GM12878 (cell line): Measurements from ENCODE around the gene CEP63. TPM values are rescaled to one million over a fixed set of nuclear protein-coding genes. Genes with fewer than 3 reads are reported as not detected.
"Not testable (repeated sequence)": the region's sequence is repeated elsewhere in the genome, so short reads cannot be mapped to it uniquely, and the experiment has no call there.

Experiments used
- ATAC-seq: fragments of 200-7000 bp; cut with Tn5 transposase; 3 replicates; pipeline ENCODE4 v1.9.1; 2020; ENCODE audit warnings: mild to moderate bottlenecking, moderate library complexity
- BruUV-seq: library from RNA; stranded (reverse); fragments of 400-500 nt; replicated peaks from 2 replicates; lab custom pipeline; 2021; lab: Mats Ljungman, UMichigan
- CTCF ChIA-PET: fragments of 300-600 bp; sonication (Branson Sonifier 250); formaldehyde crosslinking; extraction: SDS; loops from one replicate; lab custom pipeline; 2021; ENCODE audit warnings: inconsistent platforms; lab: Yijun Ruan, JAX
- POLR2A ChIA-PET: fragments of 350-600 bp; formaldehyde crosslinking; extraction: SDS; loops from one replicate; lab custom pipeline; 2021; ENCODE audit warnings: inconsistent platforms; lab: Charles Lee
- RAD21 ChIA-PET: fragments of 300-600 bp; sonication (Branson Sonifier 250); formaldehyde crosslinking; loops from one replicate; lab custom pipeline; 2023; ENCODE audit warnings: antibody characterized with exemption; ENCODE audit not compliant: unreplicated experiment; lab: Charles Lee
- SMC1A ChIA-PET: fragments of 300-600 bp; sonication (Branson Sonifier 250); formaldehyde crosslinking; loops from one replicate; lab custom pipeline; 2023; ENCODE audit not compliant: unreplicated experiment, uncharacterized antibody; lab: Charles Lee
- DNase-seq: peaks from one replicate; pipeline ENCODE4 v3.0.0-alpha.2; 2011; ENCODE audit warnings: low read depth, low spot score
- FAIRE-seq: peaks from 3 replicates; lab custom pipeline; 2011; peaks lifted over from hg19 to GRCh38; lab: Jason Lieb, UNC
- H2AFZ ChIP-seq: 2 replicates; pipeline ENCODE4 v1.6.0; 2011; ENCODE audit warnings: low read depth, low read length, control low read depth; ENCODE audit not compliant: control insufficient read depth
- H3K27ac ChIP-seq: 2 replicates; pipeline ENCODE4 v1.5.1; 2011; ENCODE audit warnings: control low read depth; ENCODE audit not compliant: control insufficient read depth, insufficient read depth
- H3K27me3 ChIP-seq, 2 experiments: replicated peaks in 1 of 2; 2 replicates each; pipeline versions ENCODE4 v1.6.0 to v1.6.1; 2011; ENCODE audit warnings: low read length in 1 of 2; ENCODE audit not compliant: control insufficient read depth in 2 of 2, insufficient read depth in 2 of 2
- H3K36me3 ChIP-seq, 2 experiments: 2 replicates each; pipeline ENCODE4 v1.5.1; 2011; ENCODE audit warnings: low read length in 1 of 2; ENCODE audit not compliant: control insufficient read depth in 2 of 2, insufficient read depth in 2 of 2
- H3K4me1 ChIP-seq: 2 replicates; pipeline ENCODE4 v1.6.1; 2011; ENCODE audit warnings: mild to moderate bottlenecking, low read length, moderate library complexity, mixed read lengths; ENCODE audit not compliant: control insufficient read depth, insufficient read depth
- H3K4me2 ChIP-seq: 2 replicates; pipeline ENCODE4 v1.6.0; 2011; ENCODE audit warnings: control low read depth; ENCODE audit not compliant: control insufficient read depth, insufficient read depth
- H3K4me3 ChIP-seq: fragments of 200-600 bp; sonication (generic); 2 replicates; pipeline ENCODE4 v1.5.1; 2016
- H3K79me2 ChIP-seq: 2 replicates; pipeline ENCODE4 v1.6.0; 2011; ENCODE audit warnings: low read length; ENCODE audit not compliant: control insufficient read depth, insufficient read depth
- H3K9ac ChIP-seq: 2 replicates; pipeline ENCODE4 v1.8.0; 2011; ENCODE audit warnings: low read length, control low read depth, mixed read lengths; ENCODE audit not compliant: control insufficient read depth, insufficient read depth
- H3K9me3 ChIP-seq: replicated peaks from 3 replicates; pipeline ENCODE4 v1.5.1; 2011; ENCODE audit warnings: mild to moderate bottlenecking, low read length; ENCODE audit not compliant: control insufficient read depth, insufficient read depth
- H4K20me1 ChIP-seq: 2 replicates; pipeline ENCODE4 v1.6.0; 2011; ENCODE audit not compliant: control insufficient read depth, insufficient read depth
- EZH2 ChIP-seq: IDR thresholded peaks from 2 replicates; pipeline ENCODE4 v1.6.1; 2012; ENCODE audit warnings: low read depth, mild to moderate bottlenecking, control low read depth, inconsistent platforms, low read length, borderline replicate concordance; ENCODE audit not compliant: control insufficient read depth
- KLF5 ChIP-seq: fragments of 450-650 bp; IDR thresholded peaks from 2 replicates; pipeline ENCODE4 v1.6.1; 2014; ENCODE audit warnings: mild to moderate bottlenecking; ENCODE audit not compliant: partially characterized antibody
- MYB ChIP-seq: fragments of 150-350 bp; IDR thresholded peaks from 2 replicates; pipeline ENCODE4 v1.6.1; 2014; ENCODE audit warnings: mild to moderate bottlenecking, low read depth, low read length, borderline replicate concordance
- NFYB ChIP-seq: IDR thresholded peaks from 2 replicates; pipeline ENCODE4 v1.6.1; 2011; ENCODE audit warnings: low read depth, mild to moderate bottlenecking, low read length, improper control_type of control experiment, moderate library complexity; ENCODE audit not compliant: insufficient read depth
- RAD51 ChIP-seq: fragments of 450-650 bp; IDR thresholded peaks from 2 replicates; pipeline ENCODE4 v1.6.1; 2016; ENCODE audit warnings: moderate library complexity, mild to moderate bottlenecking, inconsistent platforms
- SMARCA5 ChIP-seq: fragments of 450-650 bp; IDR thresholded peaks from 2 replicates; pipeline ENCODE4 v1.6.1; 2017; ENCODE audit warnings: mild to moderate bottlenecking
- TCF12 ChIP-seq: IDR thresholded peaks from 2 replicates; pipeline ENCODE4 v1.6.1; 2011; ENCODE audit warnings: low read depth, mild to moderate bottlenecking, low read length
- TCF3 ChIP-seq: IDR thresholded peaks from 2 replicates; pipeline ENCODE4 v1.6.1; 2012; ENCODE audit warnings: low read depth, mild to moderate bottlenecking, low read length, borderline replicate concordance; ENCODE audit not compliant: insufficient read depth
- ZNF24 ChIP-seq: fragments of 450-650 bp; IDR thresholded peaks from 2 replicates; pipeline ENCODE4 v1.6.1; 2017; ENCODE audit warnings: antibody characterized with exemption, mild to moderate bottlenecking
- ZNF384 ChIP-seq: IDR thresholded peaks from 2 replicates; pipeline ENCODE4 v1.6.1; 2012; ENCODE audit warnings: low read depth, mild to moderate bottlenecking, low read length, improper control_type of control experiment, borderline replicate concordance
- WGBS: methylation state at CpG from one replicate; pipeline ENCODE4 v1.1.6; 2016; ENCODE audit warnings: low lambda C conversion rate; ENCODE audit not compliant: insufficient replicate concordance, insufficient coverage; ENCODE audit errors: missing lambda C conversion rate; 5-methylcytosine and 5-hydroxymethylcytosine counted together
- in situ Hi-C: fragments of 300-500 bp; cut with MboI; formaldehyde crosslinking; loops from 9 replicates; pipeline ENCODE4 v1.14.3; 2018; ENCODE audit warnings: mixed read lengths
- intact Hi-C: fragments of 100-400 bp; cut with micrococcal nuclease; formaldehyde crosslinking; loops from one replicate; pipeline ENCODE4 v1.14.2; 2022; ENCODE audit not compliant: unreplicated experiment
- polyA plus RNA-seq, 11 experiments: library from polyadenylated mRNA; depleted of rRNA in 4 of 11; unstranded in 6 of 11; stranded (reverse) in 5 of 11; fragments of >200 nt; fragmentation: Nextera tagmentation in 4 of 11; fragmentation: Illumina TruSeq in 1 of 11; extraction: Ambion mirVana in 4 of 11; extraction: Trizol in 1 of 11; gene quantifications; 1 replicate in 1 of 11; 2 replicates in 10 of 11; pipeline versions ENCODE4 v1.2.1 to v1.2.3, GENCODE V29; 2011 to 2016; ENCODE audit warnings: inconsistent platforms in 2 of 11, missing spikeins in 2 of 11, low read depth in 1 of 11
- total RNA-seq, 4 experiments: library from RNA; depleted of rRNA in 3 of 4; stranded (reverse); fragments of >200 nt in 3 of 4; fragmentation: Illumina TruSeq in 1 of 4; extraction: Trizol in 1 of 4; gene quantifications; 2 replicates each; pipeline versions ENCODE4 v1.2.1 to v1.2.3, GENCODE V29; 2013 to 2021
- TF ChIP-seq, protein P1 (sequence below): IDR thresholded peaks from 2 replicates; pipeline ENCODE4 v1.6.1; 2011; ENCODE audit warnings: borderline replicate concordance, low read depth, mild to moderate bottlenecking, moderate library complexity, mixed read lengths, low read length; ENCODE audit not compliant: insufficient read depth; ENCODE audit errors: extremely low read length
- TF ChIP-seq, protein P2 (sequence below), 3 experiments: IDR thresholded peaks in 2 of 3; conservative IDR thresholded peaks in 1 of 3; 2 replicates each; pipeline ENCODE4 v1.5.1; 2011; ENCODE audit warnings: low read depth in 3 of 3, low read length in 3 of 3, mild to moderate bottlenecking in 3 of 3, control low read depth in 2 of 3, moderate library complexity in 2 of 3, inconsistent platforms in 1 of 3, mixed read lengths in 1 of 3; ENCODE audit not compliant: control insufficient read depth in 2 of 3, insufficient read depth in 1 of 3; ENCODE audit errors: extremely low read depth in 1 of 3
- TF ChIP-seq, protein P3 (sequence below): IDR thresholded peaks from 2 replicates; pipeline ENCODE4 v1.6.1; 2012; ENCODE audit warnings: low read length, inconsistent platforms

Gene CEP63
- total and polyA plus RNA-seq, 10 of the 15 experiments (the other 5 are each of a cell fraction or from before 2014, with no cell fraction given): 14.0 to 36.9 (median 26.8) TPM

DNA sequence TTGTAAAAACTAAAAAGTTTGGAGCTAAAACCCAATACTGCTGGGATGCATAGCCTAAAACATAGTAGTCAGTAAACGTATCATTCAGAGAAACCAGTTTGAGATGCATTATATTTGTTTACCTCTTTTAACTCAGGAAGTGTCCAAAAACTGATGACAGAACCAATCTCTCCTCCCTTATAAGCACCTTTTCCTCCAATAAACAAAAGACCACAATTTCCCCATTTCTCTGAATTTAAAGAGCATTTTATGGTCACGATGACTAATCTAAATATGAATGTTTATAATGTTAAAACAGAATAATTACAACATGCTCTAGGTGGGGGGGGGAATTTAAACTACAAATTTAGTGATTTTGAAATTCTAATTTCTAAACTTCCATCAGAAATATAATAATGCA is 58.5 kb downstream of the CEP63 start:
- no TSS peak for BruUV-seq
- H3K36me3 ChIP-seq: peaks cover 0 to 6% of the 10 kb centered on the region in 2 experiments; a peak in 1 of 4 replicates
- SMC1A ChIA-PET: interaction anchor here (1.7 kb wide), 1 partner anchor 21 kb away, joined by 4 read pairs; no protein-coding TSS in a partner anchor
- H3K27ac ChIP-seq: no peak overlapping the region
- in situ Hi-C loops: no loop called here
- POLR2A ChIA-PET: no interaction called here
- H4K20me1 ChIP-seq: no peaks in the 10 kb centered on the region
- TF ChIP-seq, protein P1, sequence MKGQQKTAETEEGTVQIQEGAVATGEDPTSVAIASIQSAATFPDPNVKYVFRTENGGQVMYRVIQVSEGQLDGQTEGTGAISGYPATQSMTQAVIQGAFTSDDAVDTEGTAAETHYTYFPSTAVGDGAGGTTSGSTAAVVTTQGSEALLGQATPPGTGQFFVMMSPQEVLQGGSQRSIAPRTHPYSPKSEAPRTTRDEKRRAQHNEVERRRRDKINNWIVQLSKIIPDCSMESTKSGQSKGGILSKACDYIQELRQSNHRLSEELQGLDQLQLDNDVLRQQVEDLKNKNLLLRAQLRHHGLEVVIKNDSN: no peak
- TF ChIP-seq ZNF24 (no peak), SMARCA5 (no peak), EZH2 (no peak), RAD51 (no peak), MYB (no peak), ZNF384 (no peak), TCF3 (no peak), TCF12 (no peak), NFYB (no peak), KLF5 (no peak)
- TF ChIP-seq, protein P2, sequence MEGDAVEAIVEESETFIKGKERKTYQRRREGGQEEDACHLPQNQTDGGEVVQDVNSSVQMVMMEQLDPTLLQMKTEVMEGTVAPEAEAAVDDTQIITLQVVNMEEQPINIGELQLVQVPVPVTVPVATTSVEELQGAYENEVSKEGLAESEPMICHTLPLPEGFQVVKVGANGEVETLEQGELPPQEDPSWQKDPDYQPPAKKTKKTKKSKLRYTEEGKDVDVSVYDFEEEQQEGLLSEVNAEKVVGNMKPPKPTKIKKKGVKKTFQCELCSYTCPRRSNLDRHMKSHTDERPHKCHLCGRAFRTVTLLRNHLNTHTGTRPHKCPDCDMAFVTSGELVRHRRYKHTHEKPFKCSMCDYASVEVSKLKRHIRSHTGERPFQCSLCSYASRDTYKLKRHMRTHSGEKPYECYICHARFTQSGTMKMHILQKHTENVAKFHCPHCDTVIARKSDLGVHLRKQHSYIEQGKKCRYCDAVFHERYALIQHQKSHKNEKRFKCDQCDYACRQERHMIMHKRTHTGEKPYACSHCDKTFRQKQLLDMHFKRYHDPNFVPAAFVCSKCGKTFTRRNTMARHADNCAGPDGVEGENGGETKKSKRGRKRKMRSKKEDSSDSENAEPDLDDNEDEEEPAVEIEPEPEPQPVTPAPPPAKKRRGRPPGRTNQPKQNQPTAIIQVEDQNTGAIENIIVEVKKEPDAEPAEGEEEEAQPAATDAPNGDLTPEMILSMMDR (IDR thresholded peaks at IDR 0.05 in 2 of 3, conservative IDR thresholded peaks at IDR 0.05 in 1 of 3; ENCODE audit: control insufficient read depth in 2 of 3, extremely low read depth in 1 of 3, insufficient read depth in 1 of 3, low read depth in 3 of 3, low read length in 3 of 3): no peak
- TF ChIP-seq, protein P3, sequence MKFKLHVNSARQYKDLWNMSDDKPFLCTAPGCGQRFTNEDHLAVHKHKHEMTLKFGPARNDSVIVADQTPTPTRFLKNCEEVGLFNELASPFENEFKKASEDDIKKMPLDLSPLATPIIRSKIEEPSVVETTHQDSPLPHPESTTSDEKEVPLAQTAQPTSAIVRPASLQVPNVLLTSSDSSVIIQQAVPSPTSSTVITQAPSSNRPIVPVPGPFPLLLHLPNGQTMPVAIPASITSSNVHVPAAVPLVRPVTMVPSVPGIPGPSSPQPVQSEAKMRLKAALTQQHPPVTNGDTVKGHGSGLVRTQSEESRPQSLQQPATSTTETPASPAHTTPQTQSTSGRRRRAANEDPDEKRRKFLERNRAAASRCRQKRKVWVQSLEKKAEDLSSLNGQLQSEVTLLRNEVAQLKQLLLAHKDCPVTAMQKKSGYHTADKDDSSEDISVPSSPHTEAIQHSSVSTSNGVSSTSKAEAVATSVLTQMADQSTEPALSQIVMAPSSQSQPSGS: no peak
- no peaks in the 10 kb centered on the region for H3K9me3 ChIP-seq
- H3K4me1 ChIP-seq: no peaks in the 10 kb centered on the region
- no peaks in the 10 kb centered on the region for H3K27me3 ChIP-seq
- no peak overlapping the region for H2AFZ ChIP-seq
- ATAC-seq: no peak
- no peak for DNase-seq
- no peak for FAIRE-seq
- intact Hi-C loops: no loop called here
- H3K4me2 ChIP-seq: no peak overlapping the region
- H3K79me2 ChIP-seq: no peaks in the 10 kb centered on the region
- H3K9ac ChIP-seq: no peak overlapping the region
- RAD21 ChIA-PET: no interaction called here
- H3K4me3 ChIP-seq: no peak overlapping the region
- CTCF ChIA-PET: no interaction called here
- WGBS: 68% methylated on average over 2 of the region's 2 CpGs

DNA sequence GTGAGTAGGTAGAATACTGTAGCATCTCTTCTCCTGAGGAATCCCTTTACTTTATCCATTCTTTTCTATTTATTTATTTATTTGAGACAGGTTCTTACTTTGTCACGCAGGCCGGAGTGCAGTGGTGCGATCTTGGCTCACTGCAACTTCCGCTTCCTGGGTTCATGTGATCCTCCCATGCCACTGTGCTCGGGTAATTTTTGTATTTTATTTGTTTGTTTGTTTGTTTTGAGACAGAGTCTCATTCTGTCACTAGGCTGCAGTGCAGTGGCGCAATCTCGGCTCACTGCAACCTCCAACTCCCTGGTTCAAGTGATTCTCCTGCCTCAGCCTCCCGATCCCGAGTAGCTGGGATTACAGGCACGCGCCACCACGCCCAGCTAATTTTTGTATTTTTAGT is 58.9 kb downstream of the CEP63 start:
- H2AFZ ChIP-seq, H3K27me3 ChIP-seq, H3K9ac ChIP-seq, CTCF ChIA-PET, H3K79me2 ChIP-seq, ATAC-seq, H4K20me1 ChIP-seq, H3K9me3 ChIP-seq, H3K36me3 ChIP-seq, H3K27ac ChIP-seq, RAD21 ChIA-PET, BruUV-seq, H3K4me1 ChIP-seq, in situ Hi-C loops, DNase-seq, H3K4me2 ChIP-seq, POLR2A ChIA-PET, FAIRE-seq, H3K4me3 ChIP-seq, intact Hi-C loops: not testable (repeated sequence)
- SMC1A ChIA-PET: interaction anchor here (1.7 kb wide), 1 partner anchor 20 kb away, joined by 4 read pairs; no protein-coding TSS in a partner anchor
- 87% methylated on average over 12 of the region's 12 CpGs for WGBS
